GM18517 (cell line): ENCODE measurements around the gene SPATS2.
"Not testable (repeated sequence)": the region's sequence is repeated elsewhere in the genome, so short reads cannot be mapped to it uniquely, and the experiment has no call there.

Experiments used
- ATAC-seq: cut with Tn5 transposase; IDR thresholded peaks from one replicate; pipeline ENCODE4 v1.9.1; 2021; ENCODE audit warnings: mild to moderate bottlenecking, moderate library complexity; ENCODE audit not compliant: unreplicated experiment

Gene SPATS2

GRCh38 chr12:49367381-49368239, at the start of gene SPATS2:
SPATS2 (plus strand) TSS chr12:49367462; CDS start chr12:49461013, 93,551 bp downstream.
- ATAC-seq, result no peak

DNA sequence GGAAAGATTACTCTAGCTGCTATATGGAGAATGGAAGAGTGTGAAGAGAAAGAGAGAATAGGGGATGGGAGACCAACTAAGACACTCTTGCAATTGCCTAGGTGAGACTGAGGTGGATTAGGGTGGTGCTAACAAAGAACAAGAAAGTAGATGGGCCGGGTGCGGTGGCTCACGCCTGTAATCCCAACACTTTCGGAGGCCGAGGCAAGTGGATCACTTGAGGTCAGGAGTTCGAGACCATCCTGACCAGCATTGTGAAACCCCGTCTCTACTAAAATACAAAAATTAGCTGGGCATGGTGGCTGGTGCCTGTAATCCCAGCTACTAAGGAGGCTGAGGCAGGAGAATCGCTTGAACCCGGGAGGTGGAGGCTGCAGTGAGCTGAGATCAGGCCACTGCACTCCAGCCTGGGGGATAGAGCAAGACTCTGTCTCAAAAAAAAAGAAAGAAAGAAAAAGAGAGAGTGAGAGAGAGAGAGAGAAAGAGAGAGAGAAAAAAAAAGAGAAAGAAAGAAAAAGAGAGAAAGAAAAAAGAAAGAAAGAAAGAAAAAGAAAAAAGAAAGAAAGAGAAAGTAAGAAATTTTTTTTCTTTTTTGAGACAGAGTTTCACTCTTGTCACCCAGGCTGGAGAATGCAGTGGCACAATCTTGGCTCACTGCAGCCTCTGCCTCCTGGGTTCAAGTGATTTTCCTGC, 46.7 kb upstream of the SPATS2 start:
- ATAC-seq, result not testable (repeated sequence)

DNA sequence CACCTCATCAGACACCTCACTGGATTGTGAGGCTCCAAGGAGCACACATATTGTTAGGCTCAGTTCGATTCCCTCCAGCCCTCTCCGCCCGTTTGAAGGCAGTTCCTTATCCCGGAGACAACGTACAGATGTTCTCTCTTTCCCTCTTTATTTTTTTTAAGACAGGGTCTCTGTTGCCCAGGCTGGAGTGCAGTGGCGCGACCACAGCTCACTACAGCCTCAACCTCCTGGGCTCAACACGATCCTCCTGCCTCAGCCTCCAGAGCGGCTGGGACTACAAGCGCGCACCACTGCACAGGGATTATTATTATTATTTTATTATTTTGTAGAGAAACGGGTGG, 44.9 kb upstream of the SPATS2 start:
- no peak for ATAC-seq

- peak; percentile 93 for ATAC-seq
These were observed 44.3 kb upstream of the SPATS2 start, which contains the start of gene TROAP for GRCh38 chr12:49322708-49323523. TROAP (plus strand) TSS chr12:49323255; CDS start chr12:49323609, 354 bp downstream.

- no peak for ATAC-seq
These were observed 43.7 kb upstream of the SPATS2 start for GRCh38 chr12:49323524-49324097.

DNA sequence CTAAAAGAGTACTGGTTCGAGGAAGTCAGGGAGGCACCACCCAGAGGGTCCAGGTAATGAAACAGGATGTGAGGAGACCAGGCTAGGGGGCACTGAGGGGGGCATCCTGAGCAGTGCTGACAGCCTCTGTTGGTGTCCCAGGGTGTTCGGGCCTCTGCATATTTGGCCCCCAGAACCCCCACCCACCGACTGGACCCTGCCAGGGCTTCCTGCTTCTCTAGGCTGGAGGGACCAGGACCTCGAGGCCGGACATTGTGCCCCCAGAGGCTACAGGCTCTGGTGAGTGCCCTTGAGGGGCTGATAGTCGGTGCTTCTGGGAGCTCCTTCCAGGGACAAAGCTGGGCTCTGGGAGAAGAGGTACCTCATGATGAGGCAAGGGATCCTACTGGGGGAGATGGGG, 41.7 kb upstream of the SPATS2 start:
- ATAC-seq, result no peak

DNA sequence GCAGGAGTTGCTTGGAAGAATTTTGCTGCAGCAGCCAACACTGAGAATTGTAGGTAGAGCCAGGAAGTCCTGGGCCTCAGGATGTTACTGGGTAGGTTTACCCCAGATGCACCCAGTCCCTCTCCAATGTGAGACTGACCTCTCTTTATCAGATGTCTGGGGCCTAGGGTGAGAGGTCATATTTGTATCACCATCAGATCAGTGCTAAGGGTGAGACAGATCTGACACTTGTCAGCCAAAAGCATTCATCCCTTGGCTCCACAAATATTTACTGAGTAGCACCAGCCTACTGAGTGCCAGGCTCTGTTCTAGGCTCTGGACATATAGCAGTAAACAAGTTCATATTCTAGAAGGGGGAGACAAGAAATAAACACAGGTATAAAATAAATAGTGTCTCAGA, 39.9 kb upstream of the SPATS2 start:
- no peak for ATAC-seq

GRCh38 chr12:49327887-49328286, 39.4 kb upstream of the SPATS2 start:
- no peak for ATAC-seq

DNA sequence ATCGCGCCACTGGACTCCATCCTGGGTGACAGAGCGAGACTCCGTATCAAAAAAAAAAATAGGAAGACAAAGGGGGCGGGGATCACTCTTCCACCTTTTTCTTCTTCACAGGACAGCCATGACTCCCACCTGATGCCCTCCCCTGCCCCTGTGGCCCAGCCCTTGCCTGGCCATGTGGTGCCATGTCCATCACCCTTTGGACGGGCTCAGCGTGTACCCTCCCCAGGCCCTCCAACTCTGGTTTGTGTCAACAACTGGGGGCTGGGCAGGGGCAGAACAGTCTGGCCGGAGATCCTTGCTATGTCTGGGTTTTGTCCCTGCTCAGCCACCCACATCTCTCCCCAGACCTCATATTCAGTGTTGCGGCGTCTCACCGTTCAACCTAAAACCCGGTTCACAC, 38.4 kb upstream of the SPATS2 start:
- no peak for ATAC-seq

DNA sequence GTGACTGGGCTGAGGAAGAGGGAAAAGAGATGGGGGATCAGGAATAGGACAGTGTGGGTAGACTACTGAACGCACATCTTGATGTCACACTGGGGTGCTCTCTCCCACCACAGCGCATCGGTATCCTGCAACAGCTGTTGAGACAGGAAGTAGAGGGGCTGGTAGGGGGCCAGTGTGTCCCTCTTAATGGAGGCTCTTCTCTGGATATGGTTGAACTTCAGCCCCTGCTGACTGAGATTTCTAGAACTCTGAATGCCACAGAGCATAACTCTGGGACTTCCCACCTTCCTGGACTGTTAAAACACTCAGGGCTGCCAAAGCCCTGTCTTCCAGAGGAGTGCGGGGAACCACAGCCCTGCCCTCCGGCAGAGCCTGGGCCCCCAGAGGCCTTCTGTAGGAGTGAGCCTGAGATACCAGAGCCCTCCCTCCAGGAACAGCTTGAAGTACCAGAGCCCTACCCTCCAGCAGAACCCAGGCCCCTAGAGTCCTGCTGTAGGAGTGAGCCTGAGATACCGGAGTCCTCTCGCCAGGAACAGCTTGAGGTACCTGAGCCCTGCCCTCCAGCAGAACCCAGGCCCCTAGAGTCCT, 37.1 kb upstream of the SPATS2 start:
- ATAC-seq, result no peak

GRCh38 chr12:49330631-49331379, 36.5 kb upstream of the SPATS2 start:
- ATAC-seq, result no peak

GRCh38 chr12:49331380-49332222, 35.7 kb upstream of the SPATS2 start:
- ATAC-seq, result no peak

GRCh38 chr12:49332441-49332861, 34.8 kb upstream of the SPATS2 start:
- ATAC-seq, result no peak

DNA sequence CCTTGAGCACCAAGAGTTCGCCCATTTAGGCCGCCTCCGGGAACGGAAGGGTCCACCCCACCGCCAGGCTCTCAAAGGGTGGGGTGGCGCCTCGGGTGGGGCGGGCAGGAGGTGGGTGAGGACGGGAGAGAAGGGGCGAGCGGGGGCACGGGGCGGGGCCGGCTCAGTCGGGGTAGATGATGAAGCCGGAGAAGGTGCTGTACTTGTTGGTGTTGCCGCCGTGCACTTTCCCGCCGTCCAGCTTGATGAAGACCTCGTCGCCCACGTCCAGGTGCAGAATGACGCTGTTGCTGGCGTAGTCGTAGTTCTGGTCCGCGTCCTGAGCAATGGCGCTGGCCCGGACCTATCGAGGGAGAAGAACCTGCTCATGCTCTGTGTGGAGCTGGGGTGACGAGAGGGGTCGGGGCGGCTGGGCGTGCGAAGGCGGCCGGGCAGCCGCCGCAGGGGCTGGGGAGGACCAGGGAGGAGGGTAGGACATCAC, 34.3 kb upstream of the SPATS2 start:
- ATAC-seq, result no peak

DNA sequence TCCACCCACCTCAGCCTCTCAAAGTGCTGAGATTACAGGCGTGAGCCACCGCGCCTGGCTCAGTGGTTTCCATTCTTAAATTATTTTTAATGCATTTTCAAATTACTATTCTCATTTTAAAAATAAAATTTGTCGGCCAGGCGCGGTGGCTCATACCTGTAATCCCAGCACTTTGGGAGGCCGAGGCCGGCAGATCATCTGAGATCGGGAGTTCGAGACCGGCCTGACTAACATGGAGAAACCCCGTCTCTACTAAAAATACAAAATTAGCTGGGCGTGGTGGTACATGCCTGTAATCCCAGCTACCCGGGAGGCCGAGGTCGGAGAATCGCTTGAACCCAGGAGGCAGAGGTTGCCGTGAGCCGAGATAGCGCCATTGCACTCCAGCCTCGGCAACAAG, 33.5 kb upstream of the SPATS2 start:
- not testable (repeated sequence) for ATAC-seq

DNA sequence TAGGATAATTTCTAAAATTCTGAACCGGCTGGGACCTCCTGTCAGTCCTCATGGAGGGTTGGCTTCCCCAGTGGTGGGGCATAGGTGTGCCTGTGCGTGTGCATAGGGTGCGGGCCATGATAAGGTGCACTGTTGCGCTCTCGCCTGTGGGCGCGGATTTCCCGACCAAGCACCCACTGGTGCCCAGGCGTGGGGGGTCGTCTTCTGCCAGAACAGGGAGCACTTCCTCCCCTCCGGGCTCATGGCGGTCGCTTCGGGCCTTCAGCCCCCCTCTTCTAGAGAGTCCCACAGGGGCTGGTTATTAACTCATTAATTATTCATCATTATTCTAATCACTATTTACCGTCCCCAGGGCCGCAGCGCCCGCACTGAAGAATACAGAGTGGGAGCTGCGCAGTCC, 33.0 kb upstream of the SPATS2 start:
- no peak for ATAC-seq

- no peak for ATAC-seq
These were observed 32.6 kb upstream of the SPATS2 start for GRCh38 chr12:49334681-49335080.

DNA sequence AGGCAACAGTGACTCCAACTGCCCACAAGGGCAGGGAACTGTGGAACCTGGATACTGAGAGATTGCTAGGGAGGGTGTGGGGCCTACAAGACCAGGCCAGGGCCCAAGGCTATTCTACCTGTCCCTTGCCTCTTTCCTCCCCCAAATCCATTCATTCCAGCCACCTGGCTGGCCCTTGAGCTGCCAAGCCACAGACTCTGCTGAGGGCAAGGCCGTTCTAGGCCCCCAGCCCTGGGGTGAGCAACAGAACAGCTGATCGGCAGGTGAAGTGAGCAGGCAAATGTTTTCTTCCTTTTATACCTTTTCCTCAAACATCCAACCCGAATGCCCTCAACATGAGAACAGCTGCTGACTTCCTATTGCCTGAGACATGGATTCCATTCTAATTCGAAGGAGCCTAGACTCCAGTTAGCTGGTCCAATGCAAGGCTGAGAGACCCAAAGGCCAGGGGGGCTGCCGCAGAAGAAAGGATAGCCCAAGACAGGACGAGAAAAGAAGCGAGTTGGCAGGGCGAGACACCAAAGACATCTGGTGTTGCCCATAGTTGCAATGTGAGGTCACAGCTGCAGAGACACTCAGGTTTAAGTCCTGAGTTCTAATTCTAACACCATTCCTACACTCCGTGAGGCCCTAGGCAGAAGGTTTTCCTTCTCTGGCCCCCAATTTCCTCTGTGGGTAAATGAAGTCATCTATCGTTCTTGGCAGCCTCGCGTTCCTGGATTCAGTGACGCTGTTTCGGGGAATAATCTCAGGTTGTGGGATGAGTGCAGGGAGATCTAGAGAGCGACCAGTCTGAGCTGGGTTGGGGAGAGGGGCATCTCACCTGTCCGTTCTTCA, 31.9 kb upstream of the SPATS2 start:
- no peak for ATAC-seq
